ENCODE measurements around the gene HRK. TPM values are rescaled to one million over a fixed set of nuclear protein-coding genes. Genes with fewer than 3 reads are reported as not detected.

The HRK gene
- total RNA-seq, 1 experiment from 2014 or later, result 2.6 TPM

- Histone ChIP-seq H4K20me1 (ENCODE audit: control insufficient read depth, insufficient read depth, insufficient read length) (no peaks in the 10 kb centered on the region), H3K23ac (ENCODE audit: insufficient read length, low read depth, low read length) (no peak overlapping the region), H2AK5ac (ENCODE audit: insufficient read length, low read length) (no peak overlapping the region), H3K18ac (ENCODE audit: insufficient read length, low read depth, low read length) (no peak overlapping the region), H2BK5ac (ENCODE audit: insufficient read length, low read length) (no peak overlapping the region), H3K9ac (ENCODE audit: extremely low read depth, insufficient read length, low read length) (no peak overlapping the region), H4K91ac (ENCODE audit: insufficient read length, low read depth, low read length) (no peak overlapping the region), H3K4ac (ENCODE audit: low read depth, low read length) (no peak overlapping the region), H4K8ac (replicated peaks; ENCODE audit: insufficient read length, low read depth, low read length) (no peak overlapping the region), H3K79me1 (ENCODE audit: insufficient read depth, low read depth, low read length, poor library complexity, severe bottlenecking) (no peaks in the 10 kb centered on the region), H3K9me3 (ENCODE audit: control insufficient read depth, low read depth, low read length) (no peaks in the 10 kb centered on the region), H3T11ph (ENCODE audit: low read length) (no peak overlapping the region), H3K4me2 (ENCODE audit: insufficient read depth, insufficient read length, low read length) (no peak overlapping the region), H3K56ac (ENCODE audit: insufficient read length, low read depth, low read length) (no peak overlapping the region), H4K5ac (ENCODE audit: insufficient read length, low read depth, low read length) (no peak overlapping the region), H2BK15ac (ENCODE audit: low read depth, low read length) (no peak overlapping the region), H2BK120ac (ENCODE audit: low read depth, low read length, poor library complexity, severe bottlenecking) (no peak overlapping the region), H3K27me3 (ENCODE audit: insufficient read depth, low read length) (peaks cover 18% of the 10 kb centered on the region), H3K14ac (ENCODE audit: insufficient read depth, low read length) (no peak overlapping the region), H3K4me1 (ENCODE audit: insufficient read depth, low read length) (0 out of 2 replicates have a peak, but pooled peaks cover 3% of the 10 kb centered on the region), H3K79me2 (ENCODE audit: insufficient read depth, low read length) (no peaks in the 10 kb centered on the region), H3K27ac (ENCODE audit: insufficient read length, low read depth, low read length) (no peak overlapping the region), H2AFZ (ENCODE audit: low read length) (no peak overlapping the region), H3K23me2 (ENCODE audit: insufficient read length, low read depth, low read length, poor library complexity, severe bottlenecking) (peaks cover 11% of the 10 kb centered on the region), H2BK12ac (ENCODE audit: insufficient read length, low read depth, low read length) (no peak overlapping the region), H2BK20ac (ENCODE audit: low read depth, low read length, poor library complexity, severe bottlenecking) (no peak overlapping the region)
- no peak for DNase-seq
- Mint-ChIP-seq H3K36me3 (ENCODE audit: insufficient read depth in 1 of 3, low read depth in 3 of 3) (peaks cover 4 to 7% (median 5%) of the 10 kb centered on the region in 3 experiments; a peak in 3 of 7 replicates), H3K4me3 (no peak overlapping the region), H3K9me3 (peaks cover 3 to 4% of the 10 kb centered on the region in 2 experiments; a peak in 3 of 5 replicates), H3K27me3 (ENCODE audit: low read depth) (peaks cover 78% of the 10 kb centered on the region), H3K27ac (no peak overlapping the region), H3K4me1 (peaks cover 32 to 39% of the 10 kb centered on the region in 2 experiments)
- no peak for TF ChIP-seq CTCF (conservative IDR thresholded peaks at IDR 0.05)
- no CpG with 5 or more reads among the region's 4 CpGs for WGBS (ENCODE audit: extremely low coverage, insufficient read length, low lambda C conversion rate)
Observed at GRCh38 chr12:116874324-116874995, 6.8 kb downstream of the HRK start.
